ENCODE results near the gene LDLRAD2.

Gene LDLRAD2

DNA sequence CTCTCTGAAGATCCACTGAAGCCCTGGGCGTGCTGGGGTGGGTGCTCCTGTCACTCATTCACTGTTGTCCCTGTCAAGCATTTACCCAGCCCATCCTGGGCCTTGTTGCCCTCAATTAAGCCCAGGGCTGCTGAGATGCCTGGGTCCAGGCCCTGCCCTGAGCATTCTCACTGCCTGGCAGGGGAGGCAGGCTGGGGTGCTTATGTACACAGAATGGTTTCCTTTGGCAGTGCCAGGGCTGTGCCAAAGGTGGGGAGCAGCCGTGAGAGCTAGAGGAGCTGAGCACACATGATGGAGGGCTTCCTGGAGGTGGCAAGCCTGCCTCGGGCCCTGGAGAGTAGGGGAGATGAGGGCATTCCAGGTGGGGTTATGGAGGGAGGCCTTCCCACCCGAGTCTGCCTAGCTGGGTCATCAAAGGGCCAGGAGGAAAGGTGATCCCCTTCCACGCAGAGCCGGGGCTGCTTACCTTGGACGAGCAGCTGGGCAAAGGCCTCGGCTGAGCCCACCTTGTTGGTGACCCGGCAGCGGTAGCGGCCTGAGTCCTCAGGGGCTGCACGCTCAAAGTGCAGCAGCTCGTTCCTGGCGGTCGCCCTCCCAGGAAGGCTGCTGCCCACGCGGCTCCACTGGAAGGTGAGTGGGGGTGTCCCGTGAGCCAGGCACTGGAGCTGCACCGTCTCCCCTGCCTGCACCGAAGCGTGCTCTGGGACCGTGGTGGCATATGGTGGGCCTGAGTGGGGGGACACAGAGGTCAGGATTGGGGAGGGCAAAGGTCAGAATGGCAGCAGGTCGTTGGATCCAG, 26.5 kb downstream of the LDLRAD2 start:
- H3K4me3 ChIP-seq (replicated peaks in 1 of 2; ENCODE audit: low read depth in 2 of 2, low read length in 2 of 2): no peak overlapping the region
- no peak for DNase-seq (ENCODE audit: low read depth in 2 of 2)
- TF ChIP-seq, protein P1, sequence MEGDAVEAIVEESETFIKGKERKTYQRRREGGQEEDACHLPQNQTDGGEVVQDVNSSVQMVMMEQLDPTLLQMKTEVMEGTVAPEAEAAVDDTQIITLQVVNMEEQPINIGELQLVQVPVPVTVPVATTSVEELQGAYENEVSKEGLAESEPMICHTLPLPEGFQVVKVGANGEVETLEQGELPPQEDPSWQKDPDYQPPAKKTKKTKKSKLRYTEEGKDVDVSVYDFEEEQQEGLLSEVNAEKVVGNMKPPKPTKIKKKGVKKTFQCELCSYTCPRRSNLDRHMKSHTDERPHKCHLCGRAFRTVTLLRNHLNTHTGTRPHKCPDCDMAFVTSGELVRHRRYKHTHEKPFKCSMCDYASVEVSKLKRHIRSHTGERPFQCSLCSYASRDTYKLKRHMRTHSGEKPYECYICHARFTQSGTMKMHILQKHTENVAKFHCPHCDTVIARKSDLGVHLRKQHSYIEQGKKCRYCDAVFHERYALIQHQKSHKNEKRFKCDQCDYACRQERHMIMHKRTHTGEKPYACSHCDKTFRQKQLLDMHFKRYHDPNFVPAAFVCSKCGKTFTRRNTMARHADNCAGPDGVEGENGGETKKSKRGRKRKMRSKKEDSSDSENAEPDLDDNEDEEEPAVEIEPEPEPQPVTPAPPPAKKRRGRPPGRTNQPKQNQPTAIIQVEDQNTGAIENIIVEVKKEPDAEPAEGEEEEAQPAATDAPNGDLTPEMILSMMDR (IDR thresholded peaks at IDR 0.05; ENCODE audit: low read depth, low read length): no peak

DNA sequence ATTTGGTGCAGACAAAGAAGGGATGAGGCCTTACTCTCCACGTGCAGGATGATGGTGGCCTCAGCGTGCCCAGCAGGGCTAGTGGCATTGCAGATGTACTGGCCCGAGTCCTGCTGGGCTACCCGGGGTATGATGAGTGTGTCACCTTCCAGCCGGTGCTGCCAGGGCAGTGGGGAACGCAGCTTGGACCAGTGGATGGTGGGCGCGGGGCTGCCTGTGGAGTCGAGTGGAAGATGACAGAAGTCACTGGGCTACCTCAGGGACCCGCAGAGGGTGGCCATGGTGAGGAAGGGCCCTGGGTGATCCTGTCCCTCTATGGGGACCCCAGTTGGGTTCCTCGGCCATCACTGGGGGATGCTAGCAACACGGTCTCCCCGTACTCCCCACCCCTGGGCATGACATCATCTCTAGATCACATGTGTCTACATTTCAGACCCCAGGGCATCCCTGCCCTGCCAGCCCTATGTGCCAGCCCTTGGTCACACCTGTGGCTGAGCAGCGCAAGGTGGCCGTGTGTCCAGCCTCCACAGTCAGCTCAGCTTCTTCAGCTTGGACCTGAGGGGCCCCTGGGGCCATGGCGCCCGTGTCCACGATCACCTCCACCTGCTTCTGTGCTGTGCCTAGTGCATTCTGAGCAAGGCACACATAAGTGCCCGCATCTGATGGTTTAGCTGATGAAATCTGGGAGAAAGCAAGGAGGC, 27.4 kb downstream of the LDLRAD2 start:
- TF ChIP-seq, protein P1 (IDR thresholded peaks at IDR 0.05; ENCODE audit: low read depth, low read length): no peak
- no peak overlapping the region for H3K4me3 ChIP-seq (replicated peaks in 1 of 2; ENCODE audit: low read depth in 2 of 2, low read length in 2 of 2)
- no peak for DNase-seq (ENCODE audit: low read depth in 2 of 2)

DNA sequence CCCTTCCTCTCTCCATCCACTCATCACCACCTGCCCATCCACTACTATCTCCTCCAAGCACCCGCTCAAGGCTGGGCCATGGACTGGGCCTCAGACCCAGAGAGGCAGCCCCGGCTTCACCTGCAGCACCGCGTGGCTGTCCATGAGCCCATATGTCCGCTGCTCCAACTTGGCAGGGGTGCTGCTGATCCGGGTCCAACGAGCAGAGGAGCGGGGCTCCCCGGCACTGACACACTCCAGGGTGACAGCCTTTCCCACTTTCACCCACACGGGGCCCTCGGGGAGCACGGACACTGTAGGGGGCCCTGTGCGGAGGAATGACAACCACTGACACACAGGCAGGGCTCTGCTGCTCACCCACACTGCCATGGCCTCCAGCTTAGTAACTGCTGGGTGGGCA, 28.9 kb downstream of the LDLRAD2 start:
- DNase-seq (ENCODE audit: low read depth in 2 of 2): no peak
- TF ChIP-seq, protein P1 (IDR thresholded peaks at IDR 0.05; ENCODE audit: low read depth, low read length): no peak
- no peak overlapping the region for H3K4me3 ChIP-seq (replicated peaks in 1 of 2; ENCODE audit: low read depth in 2 of 2, low read length in 2 of 2)

DNA sequence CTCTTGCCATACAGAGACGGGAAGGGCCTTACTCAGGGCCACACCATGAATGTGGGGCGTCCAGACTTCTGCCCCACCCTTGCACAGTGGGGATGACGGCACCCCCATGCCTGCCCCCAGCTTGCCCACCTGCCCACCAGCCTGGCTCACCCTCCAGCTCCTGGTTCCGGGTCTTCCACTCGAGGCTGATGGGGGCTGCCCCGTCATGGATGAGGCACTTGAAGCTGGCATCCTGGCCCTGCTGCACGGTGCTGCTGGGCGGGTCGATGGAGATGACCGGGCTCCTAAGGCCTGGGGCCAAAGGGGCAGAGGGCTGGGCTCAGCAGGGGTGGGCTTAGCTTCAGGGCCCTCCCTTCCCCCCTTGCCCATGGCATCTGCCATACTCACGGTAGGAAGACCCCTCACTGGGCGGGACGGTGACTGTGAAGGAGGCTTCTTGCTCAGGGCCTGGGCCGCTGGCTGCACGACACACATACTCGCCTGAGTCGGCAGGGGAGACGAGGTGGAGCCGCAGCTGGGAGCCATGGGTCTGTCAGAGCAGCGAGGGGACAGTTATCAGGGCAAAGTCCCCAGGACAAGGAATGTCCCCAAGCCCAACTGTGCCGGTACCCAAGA, 29.9 kb downstream of the LDLRAD2 start:
- TF ChIP-seq, protein P1 (IDR thresholded peaks at IDR 0.05; ENCODE audit: low read depth, low read length): no peak
- no peak overlapping the region for H3K4me3 ChIP-seq (replicated peaks in 1 of 2; ENCODE audit: low read depth in 2 of 2, low read length in 2 of 2)
- DNase-seq (ENCODE audit: low read depth in 2 of 2): no peak

DNA sequence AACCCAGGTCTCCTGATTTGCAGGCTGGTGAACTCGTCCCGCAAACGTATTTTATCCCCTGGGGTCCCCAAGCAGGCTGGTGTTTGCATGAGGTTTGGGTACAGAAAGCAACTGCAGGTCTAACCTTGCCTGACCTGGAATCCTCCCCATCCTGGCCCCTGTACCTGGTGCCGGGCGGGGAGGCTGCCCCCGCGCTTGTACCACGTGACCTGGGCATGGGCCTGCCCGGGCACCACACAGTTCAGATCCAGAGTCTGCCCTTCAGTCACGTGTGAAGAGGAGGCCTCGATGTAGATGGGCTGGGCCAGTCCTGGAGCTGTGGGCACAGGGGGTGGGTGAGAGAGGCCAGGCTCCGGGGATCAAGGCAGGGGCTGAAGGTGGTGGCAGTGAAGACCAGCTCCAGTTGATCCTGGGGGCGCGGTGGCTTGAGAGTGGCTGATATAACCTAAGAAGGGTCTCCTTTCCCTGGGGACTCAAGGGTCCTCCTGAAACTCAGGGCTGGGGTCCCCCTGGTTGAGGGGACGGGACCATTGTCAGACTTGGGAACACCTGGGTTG, 30.6 kb downstream of the LDLRAD2 start:
- TF ChIP-seq, protein P1 (IDR thresholded peaks at IDR 0.05; ENCODE audit: low read depth, low read length): no peak
- no peak for DNase-seq (ENCODE audit: low read depth in 2 of 2)
- H3K4me3 ChIP-seq (replicated peaks in 1 of 2; ENCODE audit: low read depth in 2 of 2, low read length in 2 of 2): no peak overlapping the region

DNA sequence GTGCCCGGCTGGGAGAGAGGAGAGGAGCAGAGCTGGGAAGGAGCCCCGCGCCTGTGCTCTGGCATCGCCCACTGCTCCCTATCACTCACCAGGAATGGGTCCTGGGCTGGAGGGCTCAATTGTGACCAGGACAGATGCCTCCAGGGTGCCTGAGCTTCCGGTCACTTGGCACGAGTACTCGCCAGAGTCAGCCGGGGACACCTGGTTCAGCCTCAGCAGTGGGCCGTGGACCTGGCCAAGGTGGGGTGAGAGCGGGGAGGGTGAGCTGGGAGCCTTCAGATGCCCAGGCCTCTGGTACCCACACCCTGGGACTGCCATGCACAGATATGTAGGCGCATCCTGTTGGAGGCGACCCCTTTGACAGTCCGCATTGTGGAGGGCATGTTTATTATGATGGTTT, 31.1 kb downstream of the LDLRAD2 start:
- no peak for DNase-seq (ENCODE audit: low read depth in 2 of 2)
- TF ChIP-seq, protein P1 (IDR thresholded peaks at IDR 0.05; ENCODE audit: low read depth, low read length): no peak
- no peak overlapping the region for H3K4me3 ChIP-seq (replicated peaks in 1 of 2; ENCODE audit: low read depth in 2 of 2, low read length in 2 of 2)
